Neural cell (in vitro differentiated cells): Measurements from ENCODE around the gene ICAM2. TPM values are rescaled to one million over a fixed set of nuclear protein-coding genes. Genes with fewer than 3 reads are reported as not detected.

Experiments used
- H2AFZ ChIP-seq: fragments of 200-600, 300-800 bp; sonication (generic), shearing (Covaris generic); 2 replicates; pipeline ENCODE4 v1.6.0; 2014; ENCODE audit warnings: low read depth, mild to moderate bottlenecking, antibody characterized with exemption, low read length, moderate library complexity
- H3F3A ChIP-seq: fragments of 200-600 bp; shearing (Covaris generic); 2 replicates; pipeline ENCODE4 v1.6.1; 2016; ENCODE audit warnings: mild to moderate bottlenecking, moderate library complexity, mixed read lengths, antibody characterized with exemption, low read length; ENCODE audit not compliant: insufficient read depth, poor library complexity, severe bottlenecking
- H3K27ac ChIP-seq: fragments of 200-600, 300-800 bp; sonication (generic), shearing (Covaris generic); 2 replicates; pipeline ENCODE4 v1.5.1; 2014; ENCODE audit warnings: mild to moderate bottlenecking, low read length, moderate library complexity
- H3K27me3 ChIP-seq: fragments of 300-800, 200-600 bp; sonication (generic), shearing (Covaris generic); 2 replicates; pipeline ENCODE4 v1.6.0; 2014; ENCODE audit warnings: mild to moderate bottlenecking, low read depth, low read length, moderate library complexity; ENCODE audit not compliant: insufficient read depth
- H3K36me3 ChIP-seq: fragments of 300-800, 200-600 bp; sonication (generic), shearing (Covaris generic); 2 replicates; pipeline ENCODE4 v1.5.1; 2014; ENCODE audit warnings: mild to moderate bottlenecking, antibody characterized with exemption, low read length, moderate library complexity; ENCODE audit not compliant: insufficient read depth
- H3K4me2 ChIP-seq: fragments of 300-800, 200-600 bp; sonication (generic), shearing (Covaris generic); 2 replicates; pipeline ENCODE4 v1.6.0; 2014; ENCODE audit warnings: mild to moderate bottlenecking, low read length
- H3K4me3 ChIP-seq: fragments of 300-800, 200-600 bp; sonication (generic), shearing (Covaris generic); 2 replicates; pipeline ENCODE4 v1.5.1; 2014; ENCODE audit warnings: mild to moderate bottlenecking, low read length, moderate library complexity
- H3K79me2 ChIP-seq: fragments of 200-600 bp; shearing (Covaris generic); replicated peaks from 2 replicates; pipeline ENCODE4 v1.6.0; 2014; ENCODE audit warnings: mild to moderate bottlenecking, low read length, moderate library complexity; ENCODE audit not compliant: insufficient read depth
- H3K9ac ChIP-seq: fragments of 300-800, 200-600 bp; sonication (generic), shearing (Covaris generic); 2 replicates; pipeline ENCODE4 v1.6.1; 2016; ENCODE audit warnings: mild to moderate bottlenecking, low read length, mixed read lengths
- H3K9me2 ChIP-seq: fragments of 200-600 bp; shearing (Covaris generic); 2 replicates; pipeline ENCODE4 v1.6.1; 2016; ENCODE audit warnings: mild to moderate bottlenecking, low read length, mixed read lengths; ENCODE audit not compliant: insufficient read depth
- H3K9me3 ChIP-seq: fragments of 200-600, 300-800 bp; sonication (generic), shearing (Covaris generic); 2 replicates; pipeline ENCODE4 v1.6.1; 2016; ENCODE audit warnings: mild to moderate bottlenecking, mixed run types, low read length, moderate library complexity, mixed read lengths
- H4K20me1 ChIP-seq: fragments of 200-600 bp; shearing (Covaris generic); 2 replicates; pipeline ENCODE4 v1.6.1; 2016; ENCODE audit warnings: mild to moderate bottlenecking, mixed run types; ENCODE audit not compliant: insufficient read depth
- CTCF ChIP-seq: fragments of 450-650 bp; IDR thresholded peaks from 2 replicates; pipeline ENCODE4 v1.5.1; 2014; ENCODE audit warnings: antibody characterized with exemption, mild to moderate bottlenecking, moderate library complexity; ENCODE audit not compliant: poor library complexity, severe bottlenecking
- EP300 ChIP-seq: fragments of 450-650 bp; conservative IDR thresholded peaks from 2 replicates; pipeline ENCODE4 v1.6.1; 2014; ENCODE audit warnings: antibody characterized with exemption, mild to moderate bottlenecking, moderate library complexity; ENCODE audit not compliant: poor library complexity, severe bottlenecking
- EZH2 ChIP-seq: fragments of 200-600, 300-800 bp; shearing (Covaris generic), sonication (generic); IDR thresholded peaks from 2 replicates; pipeline ENCODE4 v1.6.1; 2014; ENCODE audit warnings: antibody characterized with exemption, low read length, borderline replicate concordance, mild to moderate bottlenecking; ENCODE audit not compliant: insufficient read depth, poor library complexity, severe bottlenecking
- MXI1 ChIP-seq: fragments of 450-650 bp; conservative IDR thresholded peaks from 2 replicates; pipeline ENCODE4 v1.6.1; 2014; ENCODE audit warnings: antibody characterized with exemption, mild to moderate bottlenecking; ENCODE audit not compliant: poor library complexity, severe bottlenecking
- POLR2AphosphoS5 ChIP-seq: IDR thresholded peaks from 2 replicates; pipeline ENCODE4 v1.6.1; 2012
- RAD21 ChIP-seq: fragments of 450-650 bp; conservative IDR thresholded peaks from 2 replicates; pipeline ENCODE4 v1.6.1; 2014; ENCODE audit warnings: antibody characterized with exemption, mild to moderate bottlenecking, moderate library complexity
- REST ChIP-seq: IDR thresholded peaks from 2 replicates; pipeline ENCODE4 v1.6.1; 2012; ENCODE audit warnings: borderline replicate concordance
- SMC3 ChIP-seq: fragments of 450-650 bp; conservative IDR thresholded peaks from 2 replicates; pipeline ENCODE4 v1.6.1; 2014; ENCODE audit warnings: antibody characterized with exemption, mild to moderate bottlenecking, moderate library complexity; ENCODE audit not compliant: poor library complexity
- TAF1 ChIP-seq: IDR thresholded peaks from 2 replicates; pipeline ENCODE4 v1.6.1; 2012; ENCODE audit warnings: low read depth
- polyA plus RNA-seq: library from polyadenylated mRNA; depleted of rRNA; stranded (reverse); fragments of >200 nt; gene quantifications from 2 replicates; pipeline ENCODE4 v1.2.3, GENCODE V29; 2014

ICAM2 gene
- polyA plus RNA-seq, 1 donor from 2014 or later = not detected

GRCh38 chr17:63972796-63973195 lies 47.6 kb downstream of the ICAM2 start, which contains the start of gene SCN4A:
TSS of gene SCN4A (minus strand) at chr17:63972918. CDS start at chr17:63972841, 77 bp downstream.
- H3K4me2 ChIP-seq = no peak within 1 kb of the TSS
- no peaks in the 10 kb centered on the region for H4K20me1 ChIP-seq
- no peaks in the 10 kb centered on the region for H3K9me3 ChIP-seq
- H3K79me2 ChIP-seq = no peaks in the 10 kb centered on the region
- TF ChIP-seq RAD21 (no peak), TAF1 (no peak), CTCF (no peak), EP300 (no peak), REST (no peak), MXI1 (no peak), EZH2 (no peak), SMC3 (no peak), POLR2AphosphoS5 (no peak)
- no peaks in the 10 kb centered on the region for H3K27me3 ChIP-seq
- H2AFZ ChIP-seq = no peak within 1 kb of the TSS
- no peaks in the 10 kb centered on the region for H3K9me2 ChIP-seq
- H3F3A ChIP-seq = no peaks in the 10 kb centered on the region
- H3K36me3 ChIP-seq = no peaks in the 10 kb centered on the region
- no peak within 1 kb of the TSS for H3K27ac ChIP-seq
- no peak within 1 kb of the TSS for H3K4me3 ChIP-seq
- no peak within 1 kb of the TSS for H3K9ac ChIP-seq

GRCh38 chr17:63969278-63969677 lies 51.2 kb downstream of the ICAM2 start:
- no peak for TF ChIP-seq EP300
- no peak for TF ChIP-seq EZH2
- no peak for TF ChIP-seq MXI1
- no peak for TF ChIP-seq SMC3
- no peak for TF ChIP-seq RAD21
- no peak for TF ChIP-seq REST
- no peak for TF ChIP-seq POLR2AphosphoS5
- no peak for TF ChIP-seq CTCF
- no peak for TF ChIP-seq TAF1
- Histone ChIP-seq H2AFZ (no peak overlapping the region), H3K9me3 (no peaks in the 10 kb centered on the region), H3K9me2 (no peaks in the 10 kb centered on the region), H4K20me1 (no peaks in the 10 kb centered on the region), H3K27ac (no peak overlapping the region), H3K9ac (no peak overlapping the region), H3K4me3 (no peak overlapping the region), H3K27me3 (no peaks in the 10 kb centered on the region), H3K36me3 (no peaks in the 10 kb centered on the region), H3F3A (no peaks in the 10 kb centered on the region), H3K4me2 (no peak overlapping the region), H3K79me2 (no peaks in the 10 kb centered on the region)
